RWPE2 (cell line): Measurements from ENCODE around the gene ESD.

Experiments
- ATAC-seq: fragments of 200-7000 bp; cut with Tn5 transposase; 3 replicates; pipeline ENCODE4 v1.9.1; 2021; ENCODE audit warnings: low read depth
- DNase-seq: peaks from one replicate; pipeline ENCODE4 v3.0.0-alpha.2; 2020; ENCODE audit warnings: low spot score
- H3K27ac ChIP-seq: fragments of 450-650 bp; 2 replicates; pipeline ENCODE4 v1.5.1; 2017; ENCODE audit warnings: mild to moderate bottlenecking; ENCODE audit not compliant: poor library complexity, severe bottlenecking
- H3K27me3 ChIP-seq: fragments of 250-450 bp; sonication (Bioruptor Pico); 2 replicates; pipeline ENCODE4 v1.5.1; 2021; ENCODE audit warnings: mild to moderate bottlenecking, moderate library complexity; ENCODE audit not compliant: insufficient read depth, poor library complexity, severe bottlenecking
- H3K36me3 ChIP-seq: fragments of 250-450 bp; sonication (Bioruptor Pico); 2 replicates; pipeline ENCODE4 v1.5.1; 2020; ENCODE audit warnings: low read depth, mild to moderate bottlenecking, moderate library complexity
- H3K4me1 ChIP-seq: fragments of 250-450 bp; sonication (Bioruptor Pico); 2 replicates; pipeline ENCODE4 v1.5.1; 2021; ENCODE audit warnings: mild to moderate bottlenecking, moderate library complexity; ENCODE audit not compliant: insufficient read depth, poor library complexity, severe bottlenecking
- H3K4me3 ChIP-seq: fragments of 250-450 bp; sonication (Bioruptor Pico); 2 replicates; pipeline ENCODE4 v1.5.1; 2021; ENCODE audit warnings: mild to moderate bottlenecking, moderate library complexity; ENCODE audit not compliant: severe bottlenecking
- H3K9me3 ChIP-seq: fragments of 250-450 bp; sonication (Bioruptor Pico); 2 replicates; pipeline ENCODE4 v1.5.1; 2021; ENCODE audit warnings: mild to moderate bottlenecking, moderate library complexity; ENCODE audit not compliant: severe bottlenecking
- CTCF ChIP-seq: fragments of 450-650 bp; IDR thresholded peaks from one replicate; pipeline ENCODE4 v1.5.1; 2017; ENCODE audit warnings: mild to moderate bottlenecking, moderate library complexity; ENCODE audit not compliant: poor library complexity, severe bottlenecking

The ESD gene

DNA sequence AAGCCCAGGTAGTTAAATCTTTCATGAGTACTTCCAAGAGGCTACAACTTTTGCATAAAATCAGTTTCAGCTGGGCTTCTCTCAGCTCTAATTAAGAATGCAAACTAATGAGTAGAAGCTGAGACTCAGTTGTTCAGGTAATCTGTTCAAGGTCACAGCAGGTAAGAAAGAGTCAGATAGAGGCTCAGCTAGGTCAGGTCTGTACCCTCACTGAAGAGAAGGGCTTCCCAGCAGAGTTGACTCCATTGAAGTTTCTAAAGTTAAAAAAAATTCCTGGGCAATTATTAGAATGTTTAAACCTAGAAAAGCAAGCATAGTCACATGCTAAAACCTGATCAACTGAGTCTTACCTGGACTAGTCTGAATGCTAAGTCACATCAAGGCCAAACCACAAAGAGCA is 42.1 kb downstream of the ESD start:
- DNase-seq (no peak), ATAC-seq (no peak)
- H3K27me3 ChIP-seq, result no peaks in the 10 kb centered on the region
- peaks cover 13% of the 10 kb centered on the region for H3K36me3 ChIP-seq
- TF ChIP-seq CTCF, result no peak
- H3K4me1 ChIP-seq, result no peaks in the 10 kb centered on the region
- no peaks in the 10 kb centered on the region for H3K9me3 ChIP-seq
- H3K27ac ChIP-seq, result no peak overlapping the region
- no peak overlapping the region for H3K4me3 ChIP-seq

DNA sequence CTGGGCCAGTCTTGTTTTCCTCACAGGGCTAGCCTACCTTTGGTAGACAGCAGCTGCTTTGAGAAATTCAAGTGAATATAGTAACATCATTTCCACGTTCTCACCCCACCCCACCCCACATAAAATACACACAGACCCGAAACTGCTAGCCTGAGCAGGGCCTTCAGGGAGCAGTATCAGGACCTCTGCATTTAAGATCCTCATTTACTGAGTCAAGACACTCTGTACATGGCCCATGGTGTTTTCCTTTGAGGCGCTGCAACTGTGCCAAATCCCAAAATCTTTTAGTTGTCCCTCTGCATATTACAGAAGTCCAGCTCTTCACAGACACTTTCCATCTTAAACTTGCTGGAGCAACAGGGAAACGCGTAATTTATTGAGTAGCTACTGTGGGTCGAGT is 43.0 kb downstream of the ESD start:
- Histone ChIP-seq H3K4me3 (no peak overlapping the region), H3K4me1 (no peaks in the 10 kb centered on the region), H3K27ac (no peak overlapping the region), H3K36me3 (peaks cover 16% of the 10 kb centered on the region), H3K9me3 (no peaks in the 10 kb centered on the region), H3K27me3 (no peaks in the 10 kb centered on the region)
- ATAC-seq (no peak; the same call in 2 of the 3 replicates), DNase-seq (no peak)
- no peak for TF ChIP-seq CTCF

DNA sequence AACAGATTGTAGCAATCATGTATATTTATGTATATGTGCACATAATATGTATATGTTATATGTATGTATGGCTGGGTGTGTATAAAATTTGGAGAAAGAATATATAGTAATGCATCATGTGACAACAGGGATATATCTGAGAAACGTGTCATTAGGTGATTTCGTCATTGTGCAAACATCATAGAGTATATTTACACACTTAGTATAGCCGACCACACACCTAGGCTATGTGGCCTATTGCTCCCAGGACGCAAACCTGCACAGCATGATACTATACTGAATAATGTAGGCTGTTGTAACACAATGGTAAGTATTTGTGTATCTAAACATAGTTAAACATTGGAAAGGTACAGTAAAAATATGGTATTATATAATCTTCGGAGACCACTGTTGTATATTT is 43.8 kb downstream of the ESD start:
- H3K27me3 ChIP-seq, result no peaks in the 10 kb centered on the region
- H3K27ac ChIP-seq, result no peak overlapping the region
- H3K9me3 ChIP-seq, result no peaks in the 10 kb centered on the region
- ATAC-seq (no peak), DNase-seq (no peak)
- TF ChIP-seq CTCF, result no peak
- H3K4me3 ChIP-seq, result no peak overlapping the region
- H3K4me1 ChIP-seq, result no peaks in the 10 kb centered on the region
- H3K36me3 ChIP-seq, result peaks cover 16% of the 10 kb centered on the region

DNA sequence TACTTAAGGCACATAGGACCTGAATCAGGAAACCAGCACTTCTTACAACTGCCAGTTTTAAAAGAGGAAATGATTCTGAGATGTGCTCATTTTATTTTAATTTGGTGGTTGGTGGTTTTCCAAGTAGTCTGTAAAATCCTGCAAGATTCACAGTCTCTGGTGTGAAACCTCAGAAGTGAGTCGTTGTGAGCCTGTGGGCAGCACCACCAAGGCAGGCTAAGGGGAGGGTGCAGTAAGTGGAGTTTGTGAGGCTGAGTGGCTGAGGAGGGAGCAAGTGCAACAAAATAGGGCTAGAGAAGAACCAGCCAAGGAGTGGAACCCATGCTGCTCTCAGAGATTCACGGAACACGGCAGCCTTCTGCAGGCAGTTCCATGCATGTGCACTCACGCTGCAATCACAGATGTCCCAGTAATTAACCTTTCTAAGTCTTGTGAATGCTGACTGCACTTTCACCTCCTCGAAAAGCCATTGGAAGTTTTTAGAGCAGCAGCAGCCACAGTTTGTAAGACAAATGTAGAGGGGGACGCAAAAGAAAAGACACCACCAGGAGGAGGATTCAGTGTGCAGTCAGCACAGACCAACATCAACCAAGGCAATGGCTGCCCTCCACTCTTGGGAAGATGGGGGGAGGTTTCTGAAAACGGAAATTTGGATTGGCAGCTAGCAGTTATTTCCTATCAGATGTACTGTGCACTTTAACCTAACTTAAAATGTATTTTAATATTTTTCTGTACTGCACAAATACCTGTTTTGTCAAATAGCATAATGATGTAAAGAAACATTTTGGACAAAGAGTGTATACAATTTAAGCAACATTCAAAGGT is 44.9 kb downstream of the ESD start:
- Histone ChIP-seq H3K27ac (no peak overlapping the region), H3K4me1 (no peaks in the 10 kb centered on the region), H3K36me3 (peaks cover 16% of the 10 kb centered on the region), H3K9me3 (no peaks in the 10 kb centered on the region), H3K4me3 (no peak overlapping the region), H3K27me3 (no peaks in the 10 kb centered on the region)
- ATAC-seq, result no peak
- no peak for DNase-seq
- TF ChIP-seq CTCF, result no peak

DNA sequence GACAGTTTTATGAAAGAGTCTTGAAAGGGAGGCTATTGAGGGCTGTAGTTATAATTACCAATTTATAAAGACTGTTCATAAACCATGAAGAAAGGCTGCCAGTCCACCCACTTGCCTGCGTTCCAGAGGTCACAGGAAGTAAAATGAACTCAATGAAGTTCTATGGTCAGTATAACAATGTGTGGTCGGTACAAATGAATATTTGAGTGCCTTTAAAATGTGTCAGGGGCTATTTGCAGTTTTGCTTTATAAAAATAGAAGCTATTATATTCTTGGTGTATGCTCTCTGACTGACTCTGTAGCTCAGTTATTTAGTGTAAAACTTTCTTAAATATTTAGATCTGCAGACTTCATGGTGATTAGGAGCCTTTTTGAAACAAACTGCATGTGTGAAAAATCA is 47.0 kb downstream of the ESD start:
- ATAC-seq, result no peak
- Histone ChIP-seq H3K4me3 (no peak overlapping the region), H3K36me3 (peaks cover 17% of the 10 kb centered on the region), H3K4me1 (no peaks in the 10 kb centered on the region), H3K27me3 (no peaks in the 10 kb centered on the region), H3K9me3 (no peaks in the 10 kb centered on the region), H3K27ac (no peak overlapping the region)
- TF ChIP-seq CTCF, result no peak
- DNase-seq, result no peak
